Esophagus muscularis mucosa (tissue), 4 donors: ENCODE measurements around the gene SLC13A3. TPM values are rescaled to one million over a fixed set of nuclear protein-coding genes. Genes with fewer than 3 reads are reported as not detected.

Source experiments
- DNase-seq: peaks from one replicate; pipeline ENCODE4 v3.0.0-alpha.2; 2017; ENCODE audit errors: extremely low spot score
- H3K27ac ChIP-seq, 4 donors: fragments of 200-600 bp; sonication (generic); replicated peaks in 1 of 4; 1 replicate in 3 of 4; 2 replicates in 1 of 4; pipeline ENCODE4 v1.5.1; 2016 to 2019; ENCODE audit warnings: mild to moderate bottlenecking in 1 of 4
- H3K27me3 ChIP-seq, 4 donors: fragments of 200-600 bp; sonication (generic); one replicate each; pipeline versions ENCODE4 v1.5.1 to v1.6.0; 2016 to 2019
- H3K36me3 ChIP-seq, 4 donors: fragments of 200-600 bp; sonication (generic); one replicate each; pipeline ENCODE4 v1.5.1; 2016 to 2019
- H3K4me1 ChIP-seq, 4 donors: fragments of 200-600 bp; sonication (generic); one replicate each; pipeline ENCODE4 v1.5.1; 2016 to 2019
- H3K4me3 ChIP-seq, 4 donors: fragments of 200-600 bp; sonication (generic); 1 replicate in 2 of 4; 2 replicates in 2 of 4; pipeline ENCODE4 v1.5.1; 2016 to 2019; ENCODE audit warnings: mild to moderate bottlenecking in 4 of 4, moderate library complexity in 1 of 4
- H3K9me3 ChIP-seq, 4 donors: fragments of 200-600 bp; sonication (generic); 1 replicate in 3 of 4; 2 replicates in 1 of 4; pipeline ENCODE4 v1.5.1; 2016 to 2019
- EP300 ChIP-seq: sonication (generic); formaldehyde crosslinking; IDR thresholded peaks from one replicate; pipeline ENCODE4 v1.6.1; 2017; ENCODE audit warnings: antibody characterized with exemption
- POLR2A ChIP-seq: fragments of 450-650 bp; IDR thresholded peaks from one replicate; pipeline ENCODE4 v1.6.1; 2017; ENCODE audit warnings: antibody characterized with exemption, moderate library complexity, mild to moderate bottlenecking, low read depth
- POLR2AphosphoS5 ChIP-seq, 2 donors: sonication (generic); formaldehyde crosslinking; IDR thresholded peaks; one replicate each; pipeline ENCODE4 v1.6.1; 2017; ENCODE audit warnings: antibody characterized with exemption in 2 of 2
- WGBS: methylation state at CpG from one replicate; pipeline ENCODE4 v1.1.5; 2018; 5-methylcytosine and 5-hydroxymethylcytosine counted together
- intact Hi-C: fragments of 100-400 bp; cut with DNase I; formaldehyde crosslinking; loops from one replicate; pipeline ENCODE4 v1.15.1; 2023
- total RNA-seq, 4 donors: library from RNA; depleted of rRNA; stranded (reverse); fragments of >200 nt; gene quantifications; one replicate each; pipeline versions ENCODE4 v1.1.0 to v1.2.1, GENCODE V29; 2016
- TF ChIP-seq, protein P1 (sequence below), 3 experiments: fragments of 200-600 bp in 2 of 3; fragments of 450-650 bp in 1 of 3; sonication (generic) in 2 of 3; IDR thresholded peaks; one replicate each; pipeline ENCODE4 v1.5.1; 2017 to 2019; ENCODE audit warnings: antibody characterized with exemption in 3 of 3, mild to moderate bottlenecking in 2 of 3, moderate library complexity in 1 of 3

SLC13A3 gene
- total RNA-seq, 4 donors from 2014 or later: 0.42 to 0.66 (median 0.61) TPM

DNA sequence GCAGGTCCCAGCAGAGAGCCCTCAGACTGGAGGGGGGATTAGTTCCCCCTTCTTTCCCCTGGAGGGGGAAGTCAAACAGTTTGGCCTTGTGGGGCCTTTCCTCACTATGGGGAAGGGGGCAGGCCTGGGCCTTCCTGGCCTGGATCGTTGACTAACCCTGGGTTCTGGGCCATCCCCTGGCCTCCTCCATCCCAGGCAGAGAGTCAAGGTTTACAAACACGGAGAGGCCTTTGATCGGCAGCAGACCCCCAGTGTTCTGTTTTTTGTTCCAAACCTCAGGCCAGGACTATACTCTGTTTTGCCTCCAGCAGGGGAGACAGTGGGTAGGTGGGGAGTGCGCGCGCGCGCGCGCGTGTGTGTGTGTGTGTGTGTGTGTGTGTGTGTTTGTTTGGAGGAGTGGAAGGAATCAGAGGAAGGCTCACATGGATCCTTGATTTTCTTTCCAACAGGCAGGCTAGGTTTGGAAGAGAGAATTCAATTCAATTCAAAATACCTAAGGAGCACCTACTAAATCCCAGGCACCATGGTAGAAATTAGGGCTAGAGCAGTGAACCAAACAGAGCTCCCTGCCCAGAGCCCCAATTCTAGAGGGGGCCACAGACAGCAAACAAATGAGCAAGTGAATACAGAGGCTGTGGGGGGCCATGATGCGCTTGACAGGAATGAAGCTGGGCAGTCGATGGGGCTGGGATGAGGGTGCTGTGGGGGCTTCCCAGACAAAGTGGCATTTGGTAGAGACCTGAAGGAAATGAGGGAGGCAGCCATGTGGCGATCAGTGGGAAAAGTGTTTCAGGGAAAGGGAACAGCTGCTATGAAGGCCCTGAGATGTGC lies 23.2 kb upstream of the SLC13A3 start:
- no peak for TF ChIP-seq EP300
- TF ChIP-seq, protein P1, sequence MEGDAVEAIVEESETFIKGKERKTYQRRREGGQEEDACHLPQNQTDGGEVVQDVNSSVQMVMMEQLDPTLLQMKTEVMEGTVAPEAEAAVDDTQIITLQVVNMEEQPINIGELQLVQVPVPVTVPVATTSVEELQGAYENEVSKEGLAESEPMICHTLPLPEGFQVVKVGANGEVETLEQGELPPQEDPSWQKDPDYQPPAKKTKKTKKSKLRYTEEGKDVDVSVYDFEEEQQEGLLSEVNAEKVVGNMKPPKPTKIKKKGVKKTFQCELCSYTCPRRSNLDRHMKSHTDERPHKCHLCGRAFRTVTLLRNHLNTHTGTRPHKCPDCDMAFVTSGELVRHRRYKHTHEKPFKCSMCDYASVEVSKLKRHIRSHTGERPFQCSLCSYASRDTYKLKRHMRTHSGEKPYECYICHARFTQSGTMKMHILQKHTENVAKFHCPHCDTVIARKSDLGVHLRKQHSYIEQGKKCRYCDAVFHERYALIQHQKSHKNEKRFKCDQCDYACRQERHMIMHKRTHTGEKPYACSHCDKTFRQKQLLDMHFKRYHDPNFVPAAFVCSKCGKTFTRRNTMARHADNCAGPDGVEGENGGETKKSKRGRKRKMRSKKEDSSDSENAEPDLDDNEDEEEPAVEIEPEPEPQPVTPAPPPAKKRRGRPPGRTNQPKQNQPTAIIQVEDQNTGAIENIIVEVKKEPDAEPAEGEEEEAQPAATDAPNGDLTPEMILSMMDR (IDR thresholded peaks at IDR 0.05): no peak
- no peak for TF ChIP-seq POLR2AphosphoS5 (IDR thresholded peaks at IDR 0.05)
- TF ChIP-seq POLR2A: no peak
- Histone ChIP-seq H3K9me3 (peaks cover 0 to 25% (median 0%) of the 10 kb centered on the region in 4 donors), H3K4me1 (no peaks in the 10 kb centered on the region), H3K4me3 (no peak overlapping the region), H3K27ac (no peak overlapping the region), H3K27me3 (no peaks in the 10 kb centered on the region), H3K36me3 (no peaks in the 10 kb centered on the region)
- 86% methylated on average over 11 of the region's 14 CpGs for WGBS
- DNase-seq: no peak
- intact Hi-C loops: no loop called here

DNA sequence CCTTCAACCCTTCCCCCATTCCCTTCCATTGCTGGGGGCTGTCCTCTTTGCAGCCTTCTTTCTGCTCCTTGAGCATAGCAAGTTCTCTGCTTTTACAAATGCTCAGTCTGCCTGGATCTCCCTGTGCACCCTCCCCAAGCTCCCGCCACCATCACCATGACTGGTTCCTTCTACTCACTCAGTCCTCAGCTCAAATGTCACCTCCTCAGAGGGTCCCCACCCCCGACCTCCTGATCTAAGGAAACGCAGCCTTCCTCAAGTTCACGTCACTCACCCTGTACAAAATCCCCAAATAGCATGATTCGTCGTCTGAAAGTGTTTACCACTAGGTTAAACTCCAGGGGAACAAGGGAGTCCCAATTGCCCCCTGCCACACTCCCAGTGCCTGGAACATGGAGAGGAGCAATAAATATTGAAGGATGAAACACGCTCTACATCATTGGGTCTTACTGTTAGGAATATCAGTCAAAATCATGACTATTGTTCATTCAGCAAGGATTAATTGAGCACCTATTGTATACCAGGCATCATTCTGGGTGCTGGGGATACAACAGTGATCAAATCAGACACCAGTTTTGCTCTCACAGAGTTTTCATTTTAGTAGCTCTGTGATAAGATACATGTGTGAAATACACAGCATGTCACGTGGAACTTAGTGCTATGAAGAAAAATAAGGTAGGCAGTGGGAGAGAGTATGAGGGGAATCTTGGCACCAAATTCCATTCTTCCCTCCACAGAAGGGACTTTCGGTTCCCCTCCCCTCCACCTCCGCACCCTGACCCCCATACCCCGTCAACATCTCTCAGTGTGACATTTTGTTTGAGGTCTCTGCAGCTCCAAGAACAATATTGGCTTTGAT lies 22.4 kb upstream of the SLC13A3 start:
- DNase-seq: no peak
- Histone ChIP-seq H3K4me1 (no peaks in the 10 kb centered on the region), H3K9me3 (peaks cover 0 to 25% (median 0%) of the 10 kb centered on the region in 4 donors), H3K4me3 (no peak overlapping the region), H3K36me3 (no peaks in the 10 kb centered on the region), H3K27me3 (no peaks in the 10 kb centered on the region), H3K27ac (no peak overlapping the region)
- 86% methylated on average over 11 of the region's 11 CpGs for WGBS
- intact Hi-C loops: no loop called here
- TF ChIP-seq, protein P1 (IDR thresholded peaks at IDR 0.05): no peak
- no peak for TF ChIP-seq EP300
- TF ChIP-seq POLR2A: no peak
- no peak for TF ChIP-seq POLR2AphosphoS5 (IDR thresholded peaks at IDR 0.05)

- WGBS: 98% methylated on average over 4 of the region's 5 CpGs
- Histone ChIP-seq H3K27ac (no peak overlapping the region), H3K27me3 (no peaks in the 10 kb centered on the region), H3K4me1 (no peaks in the 10 kb centered on the region), H3K9me3 (peaks cover 0 to 25% (median 0%) of the 10 kb centered on the region in 4 donors), H3K4me3 (no peak overlapping the region), H3K36me3 (no peaks in the 10 kb centered on the region)
- TF ChIP-seq EP300: no peak
- TF ChIP-seq, protein P1 (IDR thresholded peaks at IDR 0.05): no peak
- TF ChIP-seq POLR2AphosphoS5 (IDR thresholded peaks at IDR 0.05): no peak
- no peak for TF ChIP-seq POLR2A
- intact Hi-C loops: no loop called here
- no peak for DNase-seq
Observed at GRCh38 chr20:46672543-46673148, 21.4 kb upstream of the SLC13A3 start.

DNA sequence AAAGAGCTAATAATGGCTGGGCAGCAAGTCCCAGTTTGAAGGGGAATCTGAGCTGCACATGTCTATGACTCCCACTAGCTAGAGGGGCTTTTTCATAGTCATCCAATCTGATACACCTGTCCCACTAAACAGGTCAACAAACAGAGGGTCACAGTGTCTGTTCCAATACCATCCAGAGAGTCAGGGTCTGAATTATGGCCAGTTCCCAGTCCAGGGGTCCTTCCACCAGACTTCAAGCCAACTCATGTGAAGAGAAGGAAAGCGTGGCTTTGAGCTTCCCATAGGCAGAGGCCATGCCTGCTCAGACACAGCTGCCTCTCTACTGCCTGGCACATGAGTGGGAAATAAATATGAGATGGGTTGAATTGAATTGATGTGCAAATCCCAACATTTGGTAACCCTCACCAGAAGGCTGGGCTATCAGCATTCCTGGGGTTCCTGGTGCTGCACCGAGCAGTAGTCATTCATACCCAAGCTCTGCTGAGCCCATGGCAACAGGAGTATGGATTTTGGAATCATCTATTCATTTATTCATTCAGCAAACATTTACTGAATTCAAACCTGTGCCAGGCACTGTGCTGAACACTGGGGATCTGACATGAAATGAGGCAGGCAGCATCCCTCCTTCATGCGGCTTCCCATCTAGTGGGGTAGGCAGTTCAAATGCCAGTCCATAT lies 20.7 kb upstream of the SLC13A3 start:
- H3K9me3 ChIP-seq: peaks cover 0 to 25% (median 0%) of the 10 kb centered on the region in 4 donors
- WGBS: 100% methylated on average over 3 of the region's 3 CpGs
- no peak overlapping the region for H3K27ac ChIP-seq
- intact Hi-C loops: no loop called here
- no peak for DNase-seq
- no peak overlapping the region for H3K4me3 ChIP-seq
- TF ChIP-seq, protein P1 (IDR thresholded peaks at IDR 0.05): no peak
- TF ChIP-seq EP300: no peak
- TF ChIP-seq POLR2A: no peak
- TF ChIP-seq POLR2AphosphoS5 (IDR thresholded peaks at IDR 0.05): no peak
- H3K36me3 ChIP-seq: no peaks in the 10 kb centered on the region
- H3K27me3 ChIP-seq: no peaks in the 10 kb centered on the region
- no peaks in the 10 kb centered on the region for H3K4me1 ChIP-seq
